Uterus (tissue), 2 donors: ENCODE measurements around the gene RAC3.

Experiments used
- CTCF ChIP-seq, 4 experiments: fragments of 200-600 bp in 2 of 4; fragments of 450-650 bp in 2 of 4; sonication (generic) in 2 of 4; IDR thresholded peaks; one replicate each; pipeline ENCODE4 v1.5.1; 2016 to 2019; ENCODE audit warnings: antibody characterized with exemption in 4 of 4, mild to moderate bottlenecking in 2 of 4, moderate library complexity in 1 of 4
- POLR2A ChIP-seq, 2 donors: fragments of 450-650 bp; IDR thresholded peaks; one replicate each; pipeline ENCODE4 v1.6.1; 2016; ENCODE audit warnings: antibody characterized with exemption in 2 of 2, mild to moderate bottlenecking in 1 of 2, moderate library complexity in 1 of 2

GRCh38 chr17:82059272-82060000, 28.0 kb downstream of the RAC3 start:
- TF ChIP-seq CTCF (IDR thresholded peaks at IDR 0.05) (no peak), POLR2A (IDR thresholded peaks at IDR 0.05) (no peak)
